ENCODE results near the gene SETBP1. TPM values are rescaled to one million over a fixed set of nuclear protein-coding genes. Genes with fewer than 3 reads are reported as not detected.

Gene SETBP1
- total and polyA plus RNA-seq, 7 experiments from 2014 or later: 0.08 to 12.5 (median 2.5) TPM; not detected in 2

DNA sequence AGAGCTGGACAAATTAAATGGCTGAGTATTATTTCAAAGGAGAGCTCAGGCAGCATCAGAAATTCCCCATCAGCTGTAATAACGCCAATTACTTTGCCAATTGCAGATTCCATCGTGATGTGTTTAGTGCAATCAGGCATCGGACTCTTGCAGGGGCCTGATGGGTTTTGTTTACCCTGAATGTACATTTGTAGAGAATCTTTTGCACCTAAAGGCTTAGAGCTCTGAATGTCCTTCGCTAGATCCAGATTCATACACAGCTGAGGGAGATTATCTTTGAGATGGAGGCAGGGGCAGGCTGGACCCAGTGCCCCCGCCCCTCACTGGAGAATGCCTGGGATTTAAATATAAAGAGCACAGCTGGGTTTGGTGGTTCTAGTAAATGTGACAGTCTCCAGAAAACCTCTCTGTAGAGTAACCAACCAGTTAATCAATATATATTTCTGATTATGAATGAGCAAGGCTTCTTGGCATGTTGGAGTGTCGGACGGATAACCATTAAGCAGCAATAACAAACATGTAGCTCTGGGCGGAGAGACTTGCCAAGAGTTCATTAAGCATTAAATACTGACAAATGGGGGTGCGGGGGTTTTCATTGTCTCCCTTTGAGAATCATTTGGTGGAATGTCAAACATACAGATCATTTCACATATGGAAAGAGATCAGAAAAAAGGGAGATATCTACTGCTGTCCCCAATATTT is 200.9 kb downstream of the SETBP1 start:
- Histone ChIP-seq H3K27me3 (ENCODE audit: control insufficient read depth in 2 of 2, insufficient read depth in 2 of 2, low read length in 2 of 2) (no peaks in the 10 kb centered on the region), H3K36me3 (ENCODE audit: control insufficient read depth in 2 of 3, insufficient read depth in 3 of 3, low read length in 3 of 3) (no peaks in the 10 kb centered on the region), H3K27ac (ENCODE audit: low read depth, low read length) (no peak overlapping the region), H3K4me1 (ENCODE audit: control insufficient read depth in 2 of 2, insufficient read depth in 2 of 2, low read length in 2 of 2) (no peaks in the 10 kb centered on the region), H3K9me3 (ENCODE audit: control insufficient read depth in 2 of 3, low read length in 3 of 3) (no peaks in the 10 kb centered on the region), H3K4me3 (ENCODE audit: low read length) (no peak overlapping the region)
- ChIA-PET CTCF (no interaction called here), POLR2A (no interaction called here)
- H3K4me1 Mint-ChIP-seq: no peaks in the 10 kb centered on the region
- no peak for DNase-seq
- peaks cover 0 to 6% (median 4%) of the 10 kb centered on the region in 5 donors for H3K27me3 Mint-ChIP-seq
- ATAC-seq: no peak
- no peaks in the 10 kb centered on the region for H3K36me3 Mint-ChIP-seq
- intact Hi-C loops (cut with micrococcal nuclease): no loop called here
- H3K27ac Mint-ChIP-seq: no peak overlapping the region
- peaks cover 0 to 3% (median 0%) of the 10 kb centered on the region in 11 donors for H3K9me3 Mint-ChIP-seq
- H3K4me3 Mint-ChIP-seq: no peak overlapping the region

DNA sequence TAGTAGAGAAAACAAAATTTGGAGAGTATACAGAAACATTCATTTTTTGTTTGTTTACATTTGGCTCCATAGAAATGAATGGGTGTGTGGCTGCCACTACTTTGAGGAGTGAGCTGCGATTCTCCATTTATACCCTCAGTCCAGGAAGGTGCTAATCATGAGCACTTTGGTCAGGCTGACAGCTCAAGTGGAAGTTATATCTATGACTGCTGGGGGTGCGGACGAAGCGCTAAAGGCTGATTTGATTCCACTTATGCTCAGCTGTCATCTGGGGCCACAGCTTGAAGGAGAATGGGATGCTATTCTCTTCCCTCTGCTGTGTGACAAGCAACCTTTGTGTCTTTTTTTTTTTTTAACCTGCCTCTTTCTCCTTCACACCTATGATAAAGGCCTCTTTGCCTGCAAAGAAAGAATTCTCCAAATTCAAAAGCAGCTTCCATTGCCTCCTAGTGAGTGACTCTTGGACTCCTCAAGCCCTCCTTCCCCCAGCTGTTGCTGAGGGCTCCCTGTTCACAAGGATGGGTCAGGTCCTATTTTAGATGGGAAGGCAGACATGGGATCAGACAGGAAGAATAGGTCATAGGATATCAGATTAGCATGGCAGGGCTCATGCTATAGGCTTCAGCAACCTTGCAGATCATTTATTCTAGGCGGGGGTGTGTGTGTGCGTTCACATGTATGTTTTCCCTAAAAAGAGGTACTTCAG is 201.6 kb downstream of the SETBP1 start:
- CTCF ChIA-PET: no interaction called here
- Mint-ChIP-seq H3K27ac (no peak overlapping the region), H3K9me3 (peaks cover 0 to 3% (median 0%) of the 10 kb centered on the region in 11 donors), H3K27me3 (peaks cover 0 to 6% (median 4%) of the 10 kb centered on the region in 5 donors), H3K4me3 (no peak overlapping the region), H3K36me3 (no peaks in the 10 kb centered on the region), H3K4me1 (peaks cover 0 to 5% (median 0%) of the 10 kb centered on the region in 7 donors)
- POLR2A ChIA-PET: no interaction called here
- H3K27ac ChIP-seq (ENCODE audit: low read depth, low read length): no peak overlapping the region
- ATAC-seq (no peak), DNase-seq (no peak)
- no peaks in the 10 kb centered on the region for H3K36me3 ChIP-seq (ENCODE audit: control insufficient read depth in 2 of 3, insufficient read depth in 3 of 3, low read length in 3 of 3)
- H3K4me1 ChIP-seq (ENCODE audit: control insufficient read depth in 2 of 2, insufficient read depth in 2 of 2, low read length in 2 of 2): no peaks in the 10 kb centered on the region
- H3K4me3 ChIP-seq (ENCODE audit: low read length): no peak overlapping the region
- intact Hi-C loops (cut with micrococcal nuclease): no loop called here
- no peaks in the 10 kb centered on the region for H3K9me3 ChIP-seq (ENCODE audit: control insufficient read depth in 2 of 3, low read length in 3 of 3)
- H3K27me3 ChIP-seq (ENCODE audit: control insufficient read depth in 2 of 2, insufficient read depth in 2 of 2, low read length in 2 of 2): no peaks in the 10 kb centered on the region

GRCh38 chr18:44883671-44884070 is 203.0 kb downstream of the SETBP1 start:
- DNase-seq (no peak), ATAC-seq (no peak)
- Mint-ChIP-seq H3K27me3 (peaks cover 0 to 6% (median 4%) of the 10 kb centered on the region in 5 donors), H3K4me3 (no peak overlapping the region), H3K27ac (no peak overlapping the region), H3K36me3 (peaks cover 0 to 2% (median 0%) of the 10 kb centered on the region in 5 donors), H3K4me1 (peaks cover 0 to 10% (median 0%) of the 10 kb centered on the region in 7 donors), H3K9me3 (peaks cover 0 to 2% (median 0%) of the 10 kb centered on the region in 11 donors)
- Histone ChIP-seq H3K27me3 (ENCODE audit: control insufficient read depth in 2 of 2, insufficient read depth in 2 of 2, low read length in 2 of 2) (no peaks in the 10 kb centered on the region), H3K4me3 (ENCODE audit: low read length) (no peak overlapping the region), H3K36me3 (ENCODE audit: control insufficient read depth in 2 of 3, insufficient read depth in 3 of 3, low read length in 3 of 3) (no peaks in the 10 kb centered on the region), H3K9me3 (ENCODE audit: control insufficient read depth in 2 of 3, low read length in 3 of 3) (no peaks in the 10 kb centered on the region), H3K4me1 (ENCODE audit: control insufficient read depth in 2 of 2, insufficient read depth in 2 of 2, low read length in 2 of 2) (no peaks in the 10 kb centered on the region), H3K27ac (ENCODE audit: low read depth, low read length) (no peak overlapping the region)
- intact Hi-C loops (cut with micrococcal nuclease): no loop called here
- CTCF ChIA-PET: no interaction called here
- POLR2A ChIA-PET: no interaction called here

DNA sequence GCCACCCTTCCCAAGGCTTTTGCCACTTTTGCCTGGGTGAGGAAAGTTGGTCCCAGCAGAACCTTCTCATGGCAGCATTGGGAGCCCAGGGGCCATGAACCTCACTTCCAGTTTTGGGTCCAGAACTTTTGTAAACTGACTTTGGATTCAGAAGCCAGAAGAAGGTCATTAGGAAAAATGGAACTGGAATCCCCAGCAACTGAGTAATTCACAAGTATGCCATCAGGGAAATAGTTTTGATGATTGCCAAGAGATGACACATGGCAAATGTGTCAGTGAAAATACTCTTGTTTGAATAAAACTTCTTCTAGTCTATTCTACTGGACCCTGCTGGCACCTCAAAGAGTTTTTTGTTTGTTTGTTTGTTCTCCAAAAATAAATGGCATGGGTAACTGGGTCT is 203.7 kb downstream of the SETBP1 start:
- Histone ChIP-seq H3K36me3 (ENCODE audit: control insufficient read depth in 2 of 3, insufficient read depth in 3 of 3, low read length in 3 of 3) (no peaks in the 10 kb centered on the region), H3K27ac (ENCODE audit: low read depth, low read length) (no peak overlapping the region), H3K27me3 (ENCODE audit: control insufficient read depth in 2 of 2, insufficient read depth in 2 of 2, low read length in 2 of 2) (no peaks in the 10 kb centered on the region), H3K9me3 (ENCODE audit: control insufficient read depth in 2 of 3, low read length in 3 of 3) (no peaks in the 10 kb centered on the region), H3K4me1 (ENCODE audit: control insufficient read depth in 2 of 2, insufficient read depth in 2 of 2, low read length in 2 of 2) (no peaks in the 10 kb centered on the region), H3K4me3 (ENCODE audit: low read length) (no peak overlapping the region)
- intact Hi-C loops (cut with micrococcal nuclease): no loop called here
- DNase-seq (no peak), ATAC-seq (no peak)
- peaks cover 0 to 2% (median 0%) of the 10 kb centered on the region in 5 donors for H3K36me3 Mint-ChIP-seq
- H3K27ac Mint-ChIP-seq: no peak overlapping the region
- peaks cover 0 to 12% (median 0%) of the 10 kb centered on the region in 7 donors for H3K4me1 Mint-ChIP-seq
- H3K4me3 Mint-ChIP-seq: no peak overlapping the region
- H3K27me3 Mint-ChIP-seq: peaks cover 0 to 6% (median 4%) of the 10 kb centered on the region in 5 donors
- peaks cover 0 to 2% (median 0%) of the 10 kb centered on the region in 11 donors for H3K9me3 Mint-ChIP-seq
- CTCF ChIA-PET: no interaction called here
- POLR2A ChIA-PET: no interaction called here

- H3K4me1 Mint-ChIP-seq: peaks cover 0 to 12% (median 0%) of the 10 kb centered on the region in 7 donors
- H3K4me3 Mint-ChIP-seq: no peak overlapping the region
- intact Hi-C loops (cut with micrococcal nuclease): loop anchor here in 1 of 2 donors (5.0 kb wide), 1 partner anchor 48 kb away; no protein-coding TSS in a partner anchor
- no peak for ATAC-seq
- Histone ChIP-seq H3K4me3 (ENCODE audit: low read length) (no peak overlapping the region), H3K4me1 (ENCODE audit: control insufficient read depth in 2 of 2, insufficient read depth in 2 of 2, low read length in 2 of 2) (no peaks in the 10 kb centered on the region), H3K9me3 (ENCODE audit: control insufficient read depth in 2 of 3, low read length in 3 of 3) (no peaks in the 10 kb centered on the region), H3K27ac (ENCODE audit: low read depth, low read length) (no peak overlapping the region), H3K27me3 (ENCODE audit: control insufficient read depth in 2 of 2, insufficient read depth in 2 of 2, low read length in 2 of 2) (no peaks in the 10 kb centered on the region), H3K36me3 (ENCODE audit: control insufficient read depth in 2 of 3, insufficient read depth in 3 of 3, low read length in 3 of 3) (no peaks in the 10 kb centered on the region)
- CTCF ChIA-PET: interaction anchor here (0.6 kb wide), 1 partner anchor 37 kb away, joined by 3 read pairs; no protein-coding TSS in a partner anchor
- peaks cover 0 to 4% (median 0%) of the 10 kb centered on the region in 5 donors for H3K36me3 Mint-ChIP-seq
- H3K9me3 Mint-ChIP-seq: no peaks in the 10 kb centered on the region
- no peak overlapping the region for H3K27ac Mint-ChIP-seq
- POLR2A ChIA-PET: no interaction called here
- no peak for DNase-seq
- H3K27me3 Mint-ChIP-seq: peaks cover 0 to 4% (median 2%) of the 10 kb centered on the region in 5 donors
These were observed 204.8 kb downstream of the SETBP1 start for GRCh38 chr18:44885507-44885906.

DNA sequence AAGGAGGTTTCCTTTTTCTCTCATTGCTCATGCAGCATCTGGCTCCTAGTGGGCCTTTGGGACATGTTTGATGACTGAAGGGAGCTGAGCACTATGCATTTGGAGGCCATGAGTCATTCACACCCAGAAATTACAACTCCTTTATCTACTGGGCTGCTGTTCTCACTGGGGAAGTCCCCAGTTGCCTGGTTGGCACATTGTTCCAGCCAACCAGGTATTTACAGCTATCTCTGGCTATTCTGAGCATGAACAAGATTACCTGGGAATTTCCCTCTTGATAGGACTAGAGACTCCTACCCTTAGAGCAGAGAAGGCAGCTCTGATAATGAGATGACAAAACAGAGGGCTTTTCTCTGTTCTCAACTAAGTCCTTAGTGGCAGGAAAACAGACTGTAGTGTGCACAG is 206.5 kb downstream of the SETBP1 start:
- peaks cover 0 to 12% (median 0%) of the 10 kb centered on the region in 7 donors for H3K4me1 Mint-ChIP-seq
- POLR2A ChIA-PET: no interaction called here
- Histone ChIP-seq H3K27ac (ENCODE audit: low read depth, low read length) (no peak overlapping the region), H3K4me1 (ENCODE audit: control insufficient read depth in 2 of 2, insufficient read depth in 2 of 2, low read length in 2 of 2) (no peaks in the 10 kb centered on the region), H3K9me3 (ENCODE audit: control insufficient read depth in 2 of 3, low read length in 3 of 3) (no peaks in the 10 kb centered on the region), H3K36me3 (ENCODE audit: control insufficient read depth in 2 of 3, insufficient read depth in 3 of 3, low read length in 3 of 3) (no peaks in the 10 kb centered on the region), H3K27me3 (ENCODE audit: control insufficient read depth in 2 of 2, insufficient read depth in 2 of 2, low read length in 2 of 2) (no peaks in the 10 kb centered on the region), H3K4me3 (ENCODE audit: low read length) (no peak overlapping the region)
- ATAC-seq (peak; percentile 79), DNase-seq (peak in 1 of 9 donors; percentile 54)
- H3K9me3 Mint-ChIP-seq: peaks cover 0 to 7% (median 2%) of the 10 kb centered on the region in 11 donors
- H3K4me3 Mint-ChIP-seq: no peak overlapping the region
- H3K27me3 Mint-ChIP-seq: peaks cover 0 to 4% (median 0%) of the 10 kb centered on the region in 5 donors
- H3K27ac Mint-ChIP-seq: peak overlapping the region in 1 of 9 donors; percentile 79
- CTCF ChIA-PET: no interaction called here
- intact Hi-C loops (cut with micrococcal nuclease): loop anchor here in 1 of 2 donors (2.0 to 5.0 kb wide), 2 partner anchors 50 to 162 kb away; no protein-coding TSS in a partner anchor
- H3K36me3 Mint-ChIP-seq: peaks cover 0 to 17% (median 3%) of the 10 kb centered on the region in 5 donors
